SU-DHL-6 (cell line): Measurements from ENCODE around the gene SRXN1.

Experiments used
- EZH2phosphoT487 ChIP-seq: fragments of 200-600 bp; sonication (generic), shearing (Covaris generic); conservative IDR thresholded peaks from 2 replicates; pipeline ENCODE4 v1.6.1; 2018; ENCODE audit warnings: mild to moderate bottlenecking, antibody characterized with exemption, low read length, moderate library complexity, mixed read lengths
- TF ChIP-seq, protein P1 (sequence below): fragments of 200-600 bp; sonication (generic); IDR thresholded peaks from one replicate; pipeline ENCODE4 v1.5.1; 2017; ENCODE audit warnings: antibody characterized with exemption, mild to moderate bottlenecking, low read length, moderate library complexity; ENCODE audit not compliant: insufficient read depth, poor library complexity, severe bottlenecking

DNA sequence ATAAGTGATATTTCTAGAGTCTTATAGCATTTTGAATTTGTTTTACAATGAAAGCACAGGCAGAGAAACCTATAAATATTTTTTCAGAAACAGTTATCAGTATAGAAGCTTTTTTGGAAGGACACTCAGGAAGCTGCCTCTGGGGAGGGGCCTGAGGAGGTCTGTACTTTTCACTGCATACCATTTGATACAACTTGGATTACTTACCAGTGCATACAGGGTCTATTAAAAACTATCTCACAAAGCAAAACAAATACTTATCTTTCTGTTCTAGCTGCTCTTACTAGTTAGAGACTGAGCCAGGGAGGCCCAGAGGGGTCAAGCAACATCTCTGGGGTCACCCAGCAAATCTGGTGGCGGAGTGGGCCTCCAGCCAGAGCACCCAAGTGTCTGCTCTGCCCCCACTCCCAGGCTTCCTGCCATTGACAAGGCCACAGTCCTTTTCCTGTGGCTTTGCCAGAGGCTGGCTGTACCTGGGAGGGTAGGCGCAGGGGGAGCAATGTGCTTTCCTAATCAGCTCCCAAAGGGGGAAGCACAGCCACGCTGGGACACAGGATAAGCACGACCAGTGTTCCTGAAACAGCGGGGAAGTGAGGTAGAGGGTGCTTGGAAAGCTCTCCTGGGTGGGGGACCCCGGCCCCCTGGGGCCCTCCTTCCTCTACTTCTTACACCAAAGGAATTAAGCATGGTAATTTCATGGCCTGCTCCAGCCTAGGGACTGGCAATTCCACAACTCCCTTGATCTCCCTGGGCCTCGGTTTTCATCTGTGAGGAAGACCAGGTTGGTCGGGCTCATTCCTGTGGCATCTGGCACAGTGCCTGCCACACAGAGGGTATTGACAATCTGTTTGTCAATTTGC lies 50.7 kb downstream of the SRXN1 start:
- TF ChIP-seq, protein P1, sequence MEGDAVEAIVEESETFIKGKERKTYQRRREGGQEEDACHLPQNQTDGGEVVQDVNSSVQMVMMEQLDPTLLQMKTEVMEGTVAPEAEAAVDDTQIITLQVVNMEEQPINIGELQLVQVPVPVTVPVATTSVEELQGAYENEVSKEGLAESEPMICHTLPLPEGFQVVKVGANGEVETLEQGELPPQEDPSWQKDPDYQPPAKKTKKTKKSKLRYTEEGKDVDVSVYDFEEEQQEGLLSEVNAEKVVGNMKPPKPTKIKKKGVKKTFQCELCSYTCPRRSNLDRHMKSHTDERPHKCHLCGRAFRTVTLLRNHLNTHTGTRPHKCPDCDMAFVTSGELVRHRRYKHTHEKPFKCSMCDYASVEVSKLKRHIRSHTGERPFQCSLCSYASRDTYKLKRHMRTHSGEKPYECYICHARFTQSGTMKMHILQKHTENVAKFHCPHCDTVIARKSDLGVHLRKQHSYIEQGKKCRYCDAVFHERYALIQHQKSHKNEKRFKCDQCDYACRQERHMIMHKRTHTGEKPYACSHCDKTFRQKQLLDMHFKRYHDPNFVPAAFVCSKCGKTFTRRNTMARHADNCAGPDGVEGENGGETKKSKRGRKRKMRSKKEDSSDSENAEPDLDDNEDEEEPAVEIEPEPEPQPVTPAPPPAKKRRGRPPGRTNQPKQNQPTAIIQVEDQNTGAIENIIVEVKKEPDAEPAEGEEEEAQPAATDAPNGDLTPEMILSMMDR: no peak
- TF ChIP-seq EZH2phosphoT487: no peak
